PC-9 (cell line): ENCODE measurements around the gene USP36. TPM values are rescaled to one million over a fixed set of nuclear protein-coding genes. Genes with fewer than 3 reads are reported as not detected.

Source experiments
- BruUV-seq: library from RNA; stranded (reverse); fragments of 400-500 nt; replicated peaks from 2 replicates; lab custom pipeline; 2021; lab: Mats Ljungman, UMichigan
- CTCF ChIA-PET: fragments of 300-600 bp; sonication (Branson Sonifier 250); formaldehyde crosslinking; loops from one replicate; lab custom pipeline; 2022; ENCODE audit warnings: antibody characterized with exemption; lab: Charles Lee
- POLR2A ChIA-PET: fragments of 300-600 bp; sonication (Branson Sonifier 250); formaldehyde crosslinking; loops from one replicate; lab custom pipeline; 2022; ENCODE audit warnings: antibody characterized with exemption; ENCODE audit not compliant: unreplicated experiment; lab: Charles Lee
- DNase-seq, 2 experiments: peaks; one replicate each; pipeline versions ENCODE4 v3.0.0 to v3.0.0-alpha.2; 2015 to 2022; ENCODE audit warnings: mixed read lengths in 1 of 2
- H2AFZ ChIP-seq: fragments of 200-600 bp; sonication (generic); 2 replicates; pipeline ENCODE4 v1.8.1; 2017; ENCODE audit warnings: antibody characterized with exemption
- H3F3A ChIP-seq: fragments of 200-600 bp; sonication (generic); 2 replicates; pipeline ENCODE4 v1.8.1; 2017; ENCODE audit warnings: antibody characterized with exemption, mild to moderate bottlenecking, low read depth; ENCODE audit not compliant: insufficient read depth
- H3K27ac ChIP-seq: fragments of 200-600 bp; sonication (generic); 2 replicates; pipeline ENCODE4 v1.6.1; 2016; ENCODE audit warnings: mixed run types
- H3K27me3 ChIP-seq: fragments of 200-600 bp; sonication (generic); 2 replicates; pipeline ENCODE4 v1.6.1; 2016; ENCODE audit warnings: low read depth, mixed run types; ENCODE audit not compliant: insufficient read depth
- H3K36me3 ChIP-seq: fragments of 200-600 bp; sonication (generic); 2 replicates; pipeline ENCODE4 v1.6.1; 2016; ENCODE audit warnings: low read depth, mixed run types
- H3K4me1 ChIP-seq: fragments of 200-600 bp; sonication (generic); replicated peaks from 2 replicates; pipeline ENCODE4 v1.6.1; 2016; ENCODE audit warnings: mixed run types; ENCODE audit not compliant: insufficient read depth
- H3K4me2 ChIP-seq: fragments of 200-600 bp; sonication (generic); 2 replicates; pipeline ENCODE4 v1.6.1; 2017; ENCODE audit warnings: mixed run types
- H3K4me3 ChIP-seq: fragments of 200-600 bp; sonication (generic); 2 replicates; pipeline ENCODE4 v1.6.1; 2016; ENCODE audit warnings: mixed run types
- H3K79me2 ChIP-seq: fragments of 200-600 bp; sonication (generic); 2 replicates; pipeline ENCODE4 v1.6.1; 2017; ENCODE audit warnings: low read depth, mixed run types
- H3K9me2 ChIP-seq: fragments of 200-600 bp; sonication (generic); 2 replicates; pipeline ENCODE4 v1.8.1; 2017; ENCODE audit warnings: mild to moderate bottlenecking; ENCODE audit not compliant: insufficient read depth
- H3K9me3 ChIP-seq: fragments of 200-600 bp; sonication (generic); 2 replicates; pipeline ENCODE4 v1.8.1; 2016; ENCODE audit warnings: low read depth; ENCODE audit not compliant: insufficient read depth
- H4K20me1 ChIP-seq: fragments of 200-600 bp; sonication (generic); 2 replicates; pipeline ENCODE4 v1.8.1; 2017; ENCODE audit not compliant: insufficient read depth
- EZH2 ChIP-seq: fragments of 200-600 bp; sonication (generic); IDR thresholded peaks from 2 replicates; pipeline ENCODE4 v1.8.0; 2017; ENCODE audit warnings: antibody characterized with exemption, low read depth
- intact Hi-C: fragments of 100-400 bp; cut with micrococcal nuclease; formaldehyde crosslinking; loops from one replicate; pipeline ENCODE4 v1.10.0; 2022; ENCODE audit not compliant: unreplicated experiment
- total RNA-seq: library from RNA; stranded (reverse); gene quantifications from 2 replicates; pipeline ENCODE4 v1.2.3, GENCODE V29; 2021
- TF ChIP-seq, protein P1 (sequence below): fragments of 200-600 bp; sonication (generic); conservative IDR thresholded peaks from 2 replicates; pipeline ENCODE4 v1.6.1; 2017; ENCODE audit warnings: mixed run types, antibody characterized with exemption, mild to moderate bottlenecking, moderate library complexity

USP36 gene
- total RNA-seq, 1 experiment from 2014 or later: 46.2 TPM

DNA sequence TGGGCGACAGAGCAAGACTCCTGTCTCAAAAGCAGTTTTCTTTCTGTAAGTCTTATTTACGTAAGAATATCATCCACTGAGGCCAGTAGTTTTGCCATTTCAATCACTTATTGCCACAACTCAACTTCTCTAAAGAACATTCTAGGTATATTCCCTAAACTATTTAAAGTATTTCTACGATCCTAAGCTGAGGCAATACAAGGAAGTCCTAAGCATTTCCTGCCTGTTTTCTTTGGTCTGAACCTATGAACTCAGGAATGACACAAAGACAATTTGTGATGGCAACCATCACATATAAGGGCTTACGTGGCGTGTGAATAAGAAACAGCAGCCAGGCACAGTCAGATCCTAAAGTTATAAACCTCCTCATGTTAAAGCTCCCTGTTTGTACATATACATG is 14.2 kb downstream of the USP36 start:
- no peak overlapping the region for H3K4me2 ChIP-seq
- H3K27me3 ChIP-seq: no peaks in the 10 kb centered on the region
- no peaks in the 10 kb centered on the region for H3K79me2 ChIP-seq
- intact Hi-C loops: no loop called here
- H3K4me1 ChIP-seq: no peaks in the 10 kb centered on the region
- H3K36me3 ChIP-seq: 0 out of 2 replicates have a peak, but pooled peaks cover 8% of the 10 kb centered on the region
- no peak overlapping the region for H3K4me3 ChIP-seq
- H3K9me2 ChIP-seq: no peaks in the 10 kb centered on the region
- no peak overlapping the region for H3K27ac ChIP-seq
- H3K9me3 ChIP-seq: no peaks in the 10 kb centered on the region
- DNase-seq: peak in 1 of 2 experiments; percentile 37
- POLR2A ChIA-PET: no interaction called here
- no peak overlapping the region for H2AFZ ChIP-seq
- CTCF ChIA-PET: interaction anchor here (0.6 kb wide), 1 partner anchor 64 kb away, joined by 4 read pairs; no protein-coding TSS in a partner anchor
- no peaks in the 10 kb centered on the region; the same call in 1 of the 2 replicates for H4K20me1 ChIP-seq
- TF ChIP-seq EZH2: no peak
- TF ChIP-seq, protein P1, sequence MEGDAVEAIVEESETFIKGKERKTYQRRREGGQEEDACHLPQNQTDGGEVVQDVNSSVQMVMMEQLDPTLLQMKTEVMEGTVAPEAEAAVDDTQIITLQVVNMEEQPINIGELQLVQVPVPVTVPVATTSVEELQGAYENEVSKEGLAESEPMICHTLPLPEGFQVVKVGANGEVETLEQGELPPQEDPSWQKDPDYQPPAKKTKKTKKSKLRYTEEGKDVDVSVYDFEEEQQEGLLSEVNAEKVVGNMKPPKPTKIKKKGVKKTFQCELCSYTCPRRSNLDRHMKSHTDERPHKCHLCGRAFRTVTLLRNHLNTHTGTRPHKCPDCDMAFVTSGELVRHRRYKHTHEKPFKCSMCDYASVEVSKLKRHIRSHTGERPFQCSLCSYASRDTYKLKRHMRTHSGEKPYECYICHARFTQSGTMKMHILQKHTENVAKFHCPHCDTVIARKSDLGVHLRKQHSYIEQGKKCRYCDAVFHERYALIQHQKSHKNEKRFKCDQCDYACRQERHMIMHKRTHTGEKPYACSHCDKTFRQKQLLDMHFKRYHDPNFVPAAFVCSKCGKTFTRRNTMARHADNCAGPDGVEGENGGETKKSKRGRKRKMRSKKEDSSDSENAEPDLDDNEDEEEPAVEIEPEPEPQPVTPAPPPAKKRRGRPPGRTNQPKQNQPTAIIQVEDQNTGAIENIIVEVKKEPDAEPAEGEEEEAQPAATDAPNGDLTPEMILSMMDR: no peak
- no TSS peak for BruUV-seq
- no peaks in the 10 kb centered on the region; the same call in 1 of the 2 replicates for H3F3A ChIP-seq

DNA sequence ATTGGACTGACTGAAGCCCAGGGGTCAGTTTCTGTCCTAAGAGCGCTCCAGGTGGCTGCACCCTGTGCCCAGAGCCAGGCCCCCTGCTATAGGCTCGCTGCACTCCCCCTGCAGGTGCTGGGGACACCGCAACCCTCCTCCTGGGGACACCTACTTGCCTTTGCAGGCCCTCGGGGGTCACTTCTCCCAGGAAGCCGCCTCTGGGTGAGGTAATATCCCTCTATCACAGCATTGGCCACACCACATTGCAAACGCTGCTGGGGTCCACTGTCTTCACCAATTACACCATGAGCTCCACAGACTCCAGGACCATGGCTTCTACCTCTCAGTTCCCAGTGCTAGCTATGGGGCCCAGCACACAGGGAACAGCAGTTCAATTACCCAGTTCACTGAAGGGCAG is 14.9 kb downstream of the USP36 start:
- Histone ChIP-seq H3K4me3 (no peak overlapping the region), H3K79me2 (no peaks in the 10 kb centered on the region), H2AFZ (no peak overlapping the region), H3K9me2 (no peaks in the 10 kb centered on the region), H3F3A (no peaks in the 10 kb centered on the region), H4K20me1 (no peaks in the 10 kb centered on the region; the same call in 1 of the 2 replicates), H3K27me3 (no peaks in the 10 kb centered on the region), H3K36me3 (0 out of 2 replicates have a peak, but pooled peaks cover 8% of the 10 kb centered on the region), H3K9me3 (no peaks in the 10 kb centered on the region), H3K27ac (no peak overlapping the region), H3K4me2 (no peak overlapping the region), H3K4me1 (no peaks in the 10 kb centered on the region)
- no TSS peak for BruUV-seq
- TF ChIP-seq EZH2: no peak
- TF ChIP-seq, protein P1: no peak
- no peak for DNase-seq
- ChIA-PET POLR2A (no interaction called here), CTCF (no interaction called here)
- intact Hi-C loops: no loop called here

DNA sequence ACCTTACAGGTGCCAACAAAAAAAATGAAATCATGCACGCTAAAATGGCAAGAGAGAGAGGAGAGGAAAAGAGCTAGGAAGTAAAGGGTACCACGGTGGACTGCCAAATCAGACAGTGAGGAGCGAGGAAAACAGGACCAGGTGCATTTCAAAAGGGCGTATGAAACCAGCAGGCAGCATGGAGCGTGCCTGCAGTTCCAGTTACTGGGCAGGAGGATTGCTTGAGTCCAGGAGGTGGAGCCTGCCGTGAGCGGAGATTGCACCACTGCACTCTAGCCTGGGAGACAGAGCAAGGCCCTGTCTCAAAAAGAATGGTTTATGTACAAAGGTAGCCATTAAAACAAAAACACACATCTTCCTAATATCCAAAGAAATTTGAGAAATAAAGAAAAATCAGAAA is 16.4 kb downstream of the USP36 start:
- Histone ChIP-seq H3F3A (no peaks in the 10 kb centered on the region), H3K4me1 (no peaks in the 10 kb centered on the region), H3K27ac (no peak overlapping the region), H3K36me3 (peaks cover 4% of the 10 kb centered on the region; the same call in 1 of the 2 replicates), H3K79me2 (no peaks in the 10 kb centered on the region), H3K9me2 (no peaks in the 10 kb centered on the region), H3K27me3 (no peaks in the 10 kb centered on the region), H3K4me3 (no peak overlapping the region), H2AFZ (no peak overlapping the region), H3K9me3 (no peaks in the 10 kb centered on the region), H4K20me1 (no peaks in the 10 kb centered on the region; the same call in 1 of the 2 replicates), H3K4me2 (no peak overlapping the region)
- intact Hi-C loops: no loop called here
- no peak for DNase-seq
- ChIA-PET POLR2A (no interaction called here), CTCF (no interaction called here)
- TF ChIP-seq EZH2: no peak
- TF ChIP-seq, protein P1: no peak
- no TSS peak for BruUV-seq
